Loucy (cell line): ENCODE results near the gene RAB40B.

ENCODE experiments used
- CTCF ChIP-seq: fragments of 200-600 bp; sonication (generic); conservative IDR thresholded peaks from 2 replicates; pipeline ENCODE4 v1.5.1; 2014; ENCODE audit warnings: mild to moderate bottlenecking, antibody characterized with exemption, low read length
- EZH2phosphoT487 ChIP-seq: fragments of 200-600 bp; IDR thresholded peaks from 2 replicates; pipeline ENCODE4 v1.6.1; 2018; ENCODE audit warnings: antibody characterized with exemption, mild to moderate bottlenecking, moderate library complexity, borderline replicate concordance

DNA sequence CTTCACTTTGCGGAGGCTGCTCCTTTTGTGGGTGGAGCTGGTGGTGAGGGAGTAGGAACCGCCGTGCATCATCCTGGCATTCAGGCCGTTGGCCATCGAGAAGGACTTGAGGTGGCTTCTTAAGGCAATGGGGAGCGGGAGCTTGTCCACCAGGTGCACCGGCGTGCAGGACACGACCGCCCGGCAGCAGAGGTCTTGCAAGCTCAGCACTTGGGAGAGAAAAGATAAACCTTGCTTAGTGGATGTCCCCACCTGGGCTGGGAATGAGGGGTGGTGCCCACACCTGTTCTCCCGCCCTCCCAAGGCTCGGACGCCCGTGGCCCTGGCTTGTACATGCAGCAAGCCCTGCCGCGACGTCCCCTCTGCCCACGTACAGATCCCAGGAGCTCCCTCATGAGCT lies 40.6 kb downstream of the RAB40B start:
- TF ChIP-seq CTCF, result no peak
- TF ChIP-seq EZH2phosphoT487, result no peak
